Testis (tissue), 2 donors: ENCODE data around the gene ZNF681.

Source experiments
- CTCF ChIP-seq, 3 experiments: fragments of 450-650 bp in 2 of 3; fragments of 200-600 bp in 1 of 3; sonication (generic) in 1 of 3; IDR thresholded peaks; one replicate each; pipeline ENCODE4 v1.5.1; 2016 to 2019; ENCODE audit warnings: antibody characterized with exemption in 3 of 3, mild to moderate bottlenecking in 2 of 3, moderate library complexity in 1 of 3
- POLR2A ChIP-seq: fragments of 450-650 bp; IDR thresholded peaks from one replicate; pipeline ENCODE4 v1.6.1; 2017; ENCODE audit warnings: antibody characterized with exemption, mild to moderate bottlenecking, moderate library complexity

- no peak for TF ChIP-seq POLR2A
- no peak for TF ChIP-seq CTCF (IDR thresholded peaks at IDR 0.05)
Measured at GRCh38 chr19:23771761-23772674, 13.3 kb upstream of the ZNF681 start.
